GM18526 (cell line): ENCODE data around the gene MARS1.

Source experiments
- POLR2A ChIP-seq: IDR thresholded peaks from 3 replicates; pipeline ENCODE4 v1.6.1; 2011; ENCODE audit not compliant: insufficient read length; ENCODE audit errors: extremely low read depth

The MARS1 gene

GRCh38 chr12:57496822-57497221 is 9.0 kb downstream of the MARS1 start:
- no peak for TF ChIP-seq POLR2A

DNA sequence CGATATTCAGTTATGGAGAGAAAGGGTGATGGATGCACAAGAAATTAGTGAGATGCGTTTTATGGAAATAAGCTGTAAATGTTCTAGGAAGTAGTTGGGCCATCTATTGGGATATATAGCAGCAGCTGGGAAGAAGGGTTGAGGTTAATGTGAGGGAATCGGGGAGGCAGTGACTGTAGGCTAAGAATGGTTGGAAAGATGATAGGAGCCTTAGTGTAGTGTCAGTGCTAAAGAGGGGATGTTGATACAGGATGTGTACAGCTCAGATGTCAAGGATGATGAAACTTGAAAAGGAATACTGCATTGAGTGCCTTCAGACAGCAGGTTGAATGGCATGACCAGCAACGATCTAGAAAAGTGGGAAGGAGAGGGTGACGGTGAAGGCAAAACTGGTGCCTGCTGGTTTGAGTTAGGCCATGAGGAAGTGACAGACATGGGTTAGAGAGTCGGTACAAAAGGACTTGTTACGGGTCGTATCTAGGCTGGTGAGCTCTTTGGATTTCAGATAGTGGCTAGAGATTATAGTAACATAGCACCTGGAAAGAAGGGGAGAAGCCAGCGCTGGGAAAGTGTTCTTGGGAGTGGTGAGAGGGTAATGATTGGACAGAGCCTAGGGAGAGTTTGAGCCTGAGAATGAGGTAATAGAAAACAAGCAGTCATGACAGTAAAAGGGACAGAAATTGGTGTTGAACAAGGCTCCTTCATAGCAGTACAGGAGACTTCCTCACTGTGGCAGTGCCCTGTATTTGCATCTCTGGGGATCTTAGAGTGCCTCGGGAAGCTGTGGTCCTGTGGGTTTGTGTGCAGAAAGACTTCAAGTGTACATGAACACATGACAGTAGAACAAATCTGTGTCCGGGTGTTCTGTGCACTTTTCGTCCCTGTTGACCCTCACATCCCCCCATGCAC is 9.6 kb downstream of the MARS1 start:
- no peak for TF ChIP-seq POLR2A

DNA sequence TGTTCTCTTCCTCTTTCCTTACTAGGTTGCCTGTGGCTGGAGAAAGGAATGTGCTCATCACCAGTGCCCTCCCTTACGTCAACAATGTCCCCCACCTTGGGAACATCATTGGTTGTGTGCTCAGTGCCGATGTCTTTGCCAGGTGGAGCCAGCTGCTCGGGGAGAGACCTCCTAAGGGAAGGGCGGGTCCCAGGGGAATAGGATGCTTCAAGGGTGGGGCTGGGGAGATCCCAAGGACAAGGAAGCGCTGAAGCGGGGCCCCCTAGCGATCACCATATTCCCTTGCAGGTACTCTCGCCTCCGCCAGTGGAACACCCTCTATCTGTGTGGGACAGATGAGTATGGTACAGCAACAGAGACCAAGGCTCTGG is 10.2 kb downstream of the MARS1 start:
- TF ChIP-seq POLR2A: no peak

- no peak for TF ChIP-seq POLR2A
Observed at GRCh38 chr12:57498571-57498970, 10.7 kb downstream of the MARS1 start.

- no peak for TF ChIP-seq POLR2A
Observed at GRCh38 chr12:57500213-57500612, 12.3 kb downstream of the MARS1 start.

GRCh38 chr12:57511161-57511560 is 23.3 kb downstream of the MARS1 start:
- no peak for TF ChIP-seq POLR2A

DNA sequence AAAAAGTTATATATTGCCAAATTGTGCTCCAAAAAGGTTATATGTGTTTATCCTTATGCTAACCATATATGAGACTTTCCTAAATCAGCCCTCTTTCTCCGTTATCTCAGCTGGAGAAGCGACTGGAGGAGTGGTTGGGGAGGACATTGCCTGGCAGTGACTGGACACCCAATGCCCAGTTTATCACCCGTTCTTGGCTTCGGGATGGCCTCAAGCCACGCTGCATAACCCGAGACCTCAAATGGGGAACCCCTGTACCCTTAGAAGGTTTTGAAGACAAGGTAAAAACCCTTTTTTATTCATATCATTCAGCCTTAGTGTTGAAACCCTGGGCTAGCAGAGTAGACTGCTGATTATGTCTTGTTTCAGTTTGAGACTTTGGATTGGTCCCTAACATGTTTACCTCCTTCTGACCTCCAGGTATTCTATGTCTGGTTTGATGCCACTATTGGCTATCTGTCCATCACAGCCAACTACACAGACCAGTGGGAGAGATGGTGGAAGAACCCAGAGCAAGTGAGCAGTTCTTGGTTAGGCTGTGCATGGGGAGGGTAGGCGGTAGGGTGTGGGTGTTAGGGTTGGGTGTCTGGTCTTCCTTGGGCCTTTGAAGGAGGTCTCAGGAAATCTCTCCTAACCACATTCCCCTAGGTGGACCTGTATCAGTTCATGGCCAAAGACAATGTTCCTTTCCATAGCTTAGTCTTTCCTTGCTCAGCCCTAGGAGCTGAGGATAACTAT is 23.9 kb downstream of the MARS1 start:
- no peak for TF ChIP-seq POLR2A

- TF ChIP-seq POLR2A: no peak
Observed at GRCh38 chr12:57512665-57513064, 24.8 kb downstream of the MARS1 start.

DNA sequence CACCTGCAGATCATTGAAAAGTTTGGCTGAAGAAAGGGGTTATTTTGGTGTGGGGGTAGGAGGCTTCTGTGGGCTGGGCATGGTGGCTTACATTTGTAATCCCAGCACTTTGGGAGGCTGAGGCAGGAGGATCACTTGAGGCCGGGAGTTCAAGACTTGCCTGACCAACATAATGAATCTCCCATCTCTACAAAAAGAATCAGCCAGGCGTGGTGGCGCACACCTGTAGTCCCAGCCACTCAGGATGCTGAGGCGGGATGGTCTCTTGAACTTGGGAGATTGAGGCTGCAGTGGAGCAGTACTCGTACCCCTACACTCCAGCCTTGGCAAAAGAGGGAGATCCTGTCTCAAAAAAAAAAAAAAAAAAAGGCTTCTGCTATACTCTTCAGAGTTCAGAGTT is 25.4 kb downstream of the MARS1 start:
- TF ChIP-seq POLR2A: no peak

DNA sequence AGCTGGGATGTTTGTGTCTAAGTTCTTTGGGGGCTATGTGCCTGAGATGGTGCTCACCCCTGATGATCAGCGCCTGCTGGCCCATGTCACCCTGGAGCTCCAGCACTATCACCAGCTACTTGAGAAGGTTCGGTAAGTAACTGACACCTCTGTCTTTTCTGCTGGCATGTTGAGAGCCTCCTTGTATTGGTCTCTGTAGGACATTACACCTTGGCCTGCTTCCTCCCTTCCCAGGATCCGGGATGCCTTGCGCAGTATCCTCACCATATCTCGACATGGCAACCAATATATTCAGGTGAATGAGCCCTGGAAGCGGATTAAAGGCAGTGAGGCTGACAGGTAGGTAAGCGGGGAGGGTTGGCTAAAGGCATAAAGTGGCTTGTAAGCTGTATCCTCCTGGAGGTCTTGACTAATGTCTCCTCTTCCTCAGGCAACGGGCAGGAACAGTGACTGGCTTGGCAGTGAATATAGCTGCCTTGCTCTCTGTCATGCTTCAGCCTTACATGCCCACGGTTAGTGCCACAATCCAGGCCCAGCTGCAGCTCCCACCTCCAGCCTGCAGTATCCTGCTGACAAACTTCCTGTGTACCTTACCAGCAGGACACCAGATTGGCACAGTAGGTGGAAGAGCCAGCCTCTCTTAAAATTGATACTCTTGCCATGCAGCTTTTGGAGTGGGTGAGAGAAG is 27.0 kb downstream of the MARS1 start:
- TF ChIP-seq POLR2A: no peak

GRCh38 chr12:57515408-57515933 is 27.6 kb downstream of the MARS1 start:
- peak; percentile 3 for TF ChIP-seq POLR2A

- no peak for TF ChIP-seq POLR2A
Observed at GRCh38 chr12:57515934-57516541, 28.2 kb downstream of the MARS1 start.

DNA sequence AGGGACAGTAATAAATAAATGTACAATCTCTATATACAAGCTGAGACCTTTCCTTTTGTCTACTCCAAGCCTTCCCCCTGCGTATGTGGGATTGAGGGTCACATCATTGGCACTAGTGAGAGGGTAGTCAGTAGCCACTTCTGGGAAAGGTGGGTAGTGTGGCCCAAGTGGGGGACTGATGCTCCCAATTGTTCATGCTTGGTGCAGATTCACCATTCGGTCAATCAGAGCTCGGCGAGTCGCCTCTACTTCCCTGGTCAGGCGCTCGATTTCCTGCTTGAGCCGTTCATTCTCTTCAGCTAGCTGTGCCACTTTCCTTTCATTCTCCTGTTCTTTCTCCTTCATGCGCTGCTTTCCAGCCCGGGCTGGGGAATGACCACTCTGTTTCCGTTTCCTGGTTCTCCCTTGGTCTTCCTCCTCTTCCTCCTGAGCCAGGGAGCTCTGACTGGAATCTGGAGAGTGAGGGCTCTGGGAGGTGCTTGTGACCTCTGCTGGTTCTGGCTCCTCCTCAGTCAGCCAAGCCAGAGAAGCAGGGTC is 28.8 kb downstream of the MARS1 start:
- no peak for TF ChIP-seq POLR2A

DNA sequence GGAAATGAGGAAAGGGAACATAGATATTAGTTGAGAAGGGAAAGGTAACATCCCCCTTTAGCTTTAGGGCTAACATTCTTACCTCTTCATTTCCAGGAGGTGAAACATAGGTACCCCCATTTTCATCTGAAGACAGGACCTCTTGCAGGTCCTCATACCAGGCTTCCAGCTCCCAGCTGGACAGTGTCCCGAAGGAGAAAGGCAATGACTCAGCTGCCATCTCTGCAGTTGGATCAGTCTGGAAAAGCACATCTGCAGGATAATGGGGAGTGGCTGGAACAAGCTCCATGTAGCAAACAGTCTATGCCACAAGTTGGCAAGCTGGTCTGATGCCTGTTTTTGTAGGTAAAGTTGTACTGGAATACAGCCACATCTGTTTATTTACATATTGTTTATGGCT is 29.3 kb downstream of the MARS1 start:
- TF ChIP-seq POLR2A: no peak
